Keratinocyte (primary cell): ENCODE results near the gene MYLK4. TPM values are rescaled to one million over a fixed set of nuclear protein-coding genes. Genes with fewer than 3 reads are reported as not detected.

ENCODE experiments used
- DNase-seq: peaks from one replicate; pipeline ENCODE4 v3.0.0-alpha.2; 2011; ENCODE audit warnings: low read depth, missing footprints, low spot score
- FAIRE-seq: peaks from 2 replicates; lab custom pipeline; 2011; peaks lifted over from hg19 to GRCh38; lab: Jason Lieb, UNC
- H2AFZ ChIP-seq: 2 replicates; pipeline ENCODE4 v1.6.0; 2012; ENCODE audit warnings: low read length, control low read depth, inconsistent platforms; ENCODE audit not compliant: control insufficient read depth
- H3K27ac ChIP-seq: 2 replicates; pipeline ENCODE4 v1.5.1; 2011; ENCODE audit warnings: low read length; ENCODE audit not compliant: control insufficient read depth, insufficient read depth
- H3K27me3 ChIP-seq: 3 replicates; pipeline ENCODE4 v1.6.0; 2011; ENCODE audit warnings: low read length; ENCODE audit not compliant: control insufficient read depth, insufficient read depth; ENCODE audit errors: extremely low read depth
- H3K36me3 ChIP-seq, 2 experiments: 2 replicates in 1 of 2; 3 replicates in 1 of 2; pipeline ENCODE4 v1.5.1; 2011; ENCODE audit warnings: low read length in 2 of 2, mild to moderate bottlenecking in 1 of 2; ENCODE audit not compliant: control insufficient read depth in 2 of 2, insufficient read depth in 2 of 2; ENCODE audit errors: extremely low read depth in 1 of 2
- H3K4me1 ChIP-seq: 3 replicates; pipeline ENCODE4 v1.5.1; 2011; ENCODE audit warnings: low read length; ENCODE audit not compliant: control insufficient read depth, insufficient read depth; ENCODE audit errors: extremely low read depth
- H3K4me2 ChIP-seq: 3 replicates; pipeline ENCODE4 v1.6.0; 2011; ENCODE audit warnings: low read depth, low read length; ENCODE audit not compliant: control insufficient read depth, insufficient read depth; ENCODE audit errors: extremely low read depth
- H3K4me3 ChIP-seq, 3 experiments: fragments of 200-600 bp in 1 of 3; sonication (generic) in 1 of 3; 2 replicates in 2 of 3; 3 replicates in 1 of 3; pipeline ENCODE4 v1.5.1; 2011 to 2016; ENCODE audit warnings: low read length in 3 of 3, mild to moderate bottlenecking in 3 of 3, control low read depth in 2 of 3, inconsistent platforms in 1 of 3, low read depth in 1 of 3, mixed read lengths in 1 of 3, mixed run types in 1 of 3, moderate library complexity in 1 of 3; ENCODE audit not compliant: control insufficient read depth in 2 of 3, insufficient read depth in 2 of 3; ENCODE audit errors: extremely low read depth in 1 of 3
- H3K79me2 ChIP-seq: 2 replicates; pipeline ENCODE4 v1.6.0; 2012; ENCODE audit warnings: low read length; ENCODE audit not compliant: control insufficient read depth, insufficient read depth
- H3K9ac ChIP-seq: 3 replicates; pipeline ENCODE4 v1.6.0; 2011; ENCODE audit warnings: low read length; ENCODE audit not compliant: control insufficient read depth, insufficient read depth; ENCODE audit errors: extremely low read depth
- H3K9me1 ChIP-seq: 3 replicates; pipeline ENCODE4 v1.6.0; 2011; ENCODE audit warnings: low read length; ENCODE audit not compliant: control insufficient read depth, insufficient read depth; ENCODE audit errors: extremely low read depth
- H3K9me3 ChIP-seq: 2 replicates; pipeline ENCODE4 v1.5.1; 2012; ENCODE audit warnings: low read depth, low read length; ENCODE audit not compliant: control insufficient read depth
- H4K20me1 ChIP-seq: 3 replicates; pipeline ENCODE4 v1.6.0; 2011; ENCODE audit warnings: low read length; ENCODE audit not compliant: control insufficient read depth, insufficient read depth; ENCODE audit errors: extremely low read depth
- CTCF ChIP-seq, 3 experiments: IDR thresholded peaks in 1 of 3; conservative IDR thresholded peaks in 1 of 3; optimal IDR thresholded peaks in 1 of 3; 2 replicates in 2 of 3; 3 replicates in 1 of 3; pipeline versions ENCODE3 to v1.5.1; 2011; ENCODE audit warnings: low read length in 3 of 3, mild to moderate bottlenecking in 3 of 3, moderate library complexity in 2 of 3, control low read depth in 1 of 3, inconsistent platforms in 1 of 3; ENCODE audit not compliant: insufficient read depth in 2 of 3; ENCODE audit errors: extremely low read depth in 1 of 3
- EZH2 ChIP-seq: IDR thresholded peaks from one replicate; pipeline ENCODE4 v1.6.1; 2012; ENCODE audit warnings: inconsistent platforms, mild to moderate bottlenecking, low read length, moderate library complexity
- dilution Hi-C: fragments of 300-500 bp; cut with MboI; formaldehyde crosslinking; loops from one replicate; pipeline ENCODE4 v1.7.0; 2020; ENCODE audit warnings: low sequenced_read_pairs; ENCODE audit not compliant: extremely low pct_ligation_motif_present
- polyA minus RNA-seq, 3 experiments: library from RNA; depleted of rRNA, polyadenylated mRNA; stranded (reverse); fragments of >200 nt; gene quantifications; 1 replicate in 1 of 3; 2 replicates in 1 of 3; 3 replicates in 1 of 3; pipeline ENCODE4 v1.2.3, GENCODE V29; 2011
- polyA plus RNA-seq, 5 experiments: library from polyadenylated mRNA; depleted of rRNA in 3 of 5; stranded (reverse) in 3 of 5; stranded (forward) in 1 of 5; unstranded in 1 of 5; fragments of >200 nt; gene quantifications; 1 replicate in 1 of 5; 2 replicates in 3 of 5; 3 replicates in 1 of 5; pipeline versions ENCODE4 v1.2.1 to v1.2.3, GENCODE V29; 2011 to 2012; ENCODE audit warnings: missing spikeins in 2 of 5, low read depth in 1 of 5, low replicate concordance in 1 of 5

The MYLK4 gene
- polyA plus RNA-seq = 0.22 to 0.31 TPM (median 0.31 TPM) in 3 replicates
- polyA plus RNA-seq (2011; ENCODE audit: low read depth) = 0.07 TPM
- polyA plus RNA-seq (2011; cell fraction: cytosol; rRNA removed) = 0.10 and 0.19 TPM in 2 replicates
- 0.92 and 1.1 TPM in 2 replicates for polyA plus RNA-seq (2011; cell fraction: nucleus; rRNA removed)
- polyA plus RNA-seq (2012; ENCODE audit: low replicate concordance) = 0.08 and 0.11 TPM in 2 replicates
- 0.07 to 0.32 TPM in 2 of 3 replicates, not detected in the other for polyA minus RNA-seq
- not detected for polyA minus RNA-seq (2011; cell fraction: cytosol; rRNA and poly(A)+ RNA removed)
- polyA minus RNA-seq (2011; cell fraction: nucleus; rRNA and poly(A)+ RNA removed) = 0.11 and 0.54 TPM in 2 replicates

DNA sequence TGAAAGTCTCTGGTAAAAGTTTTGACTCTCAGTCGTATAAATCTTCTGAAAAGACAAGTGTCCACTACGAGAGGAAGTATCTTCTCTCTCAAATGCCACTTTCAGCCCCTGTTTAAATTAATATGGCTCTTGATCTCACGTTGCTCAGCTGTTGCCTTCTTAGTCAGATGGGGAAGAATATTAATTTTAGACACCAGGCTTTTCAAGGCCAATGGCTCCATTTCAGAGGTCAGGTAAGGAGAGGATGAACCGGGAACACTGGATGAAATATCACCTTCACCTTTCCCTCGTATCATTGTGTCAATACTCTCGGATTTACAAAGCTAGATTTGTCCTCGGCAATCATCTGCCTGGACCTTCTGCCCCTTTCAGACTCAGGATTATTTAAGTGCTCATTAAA, at the start of gene MYLK4:
TSS of gene MYLK4 (minus strand) at position 91 of the 400 bp plus-strand sequence. CDS start 1,628 bp downstream, outside the sequence.
- no peak for FAIRE-seq
- dilution Hi-C loops = no loop called here
- DNase-seq = no peak

DNA sequence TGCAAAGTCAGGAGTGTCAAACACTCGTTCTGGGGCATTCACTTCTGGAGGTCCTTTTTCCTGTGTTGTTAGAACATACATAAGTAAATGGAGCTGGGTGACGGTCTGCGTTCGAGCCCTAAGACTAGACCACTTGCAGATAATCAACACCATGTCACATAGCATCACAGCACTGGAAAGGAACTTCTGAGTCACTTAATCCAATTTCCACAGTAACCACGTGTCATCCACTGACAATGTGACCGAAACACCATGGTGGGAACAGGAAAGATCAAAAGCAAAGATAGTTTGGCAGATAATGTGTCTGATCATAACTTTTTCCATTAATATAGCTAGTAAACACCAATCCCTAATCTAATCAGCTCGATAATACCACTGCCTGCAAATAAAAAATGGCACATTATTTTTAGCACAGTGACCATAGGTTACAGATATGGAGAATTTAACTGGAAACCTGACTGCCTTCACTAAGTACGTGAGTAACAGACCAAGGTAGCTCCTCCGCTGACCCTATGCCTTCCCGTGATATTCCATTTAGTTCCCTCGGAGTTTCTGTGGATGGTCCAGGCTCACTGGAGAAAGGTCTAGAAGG, 49.3 kb upstream of the MYLK4 start:
- dilution Hi-C loops = no loop called here
- no peaks in the 10 kb centered on the region for H3K9me3 ChIP-seq
- H3K27me3 ChIP-seq = no peaks in the 10 kb centered on the region
- H3K27ac ChIP-seq = no peak overlapping the region
- H3K79me2 ChIP-seq = no peaks in the 10 kb centered on the region
- no peak overlapping the region for H3K4me2 ChIP-seq
- H3K4me1 ChIP-seq = no peaks in the 10 kb centered on the region
- no peaks in the 10 kb centered on the region for H3K9me1 ChIP-seq
- DNase-seq = no peak
- no peaks in the 10 kb centered on the region for H4K20me1 ChIP-seq
- no peaks in the 10 kb centered on the region for H3K36me3 ChIP-seq
- FAIRE-seq = no peak
- no peak overlapping the region for H3K4me3 ChIP-seq
- TF ChIP-seq EZH2 = no peak
- no peak overlapping the region for H3K9ac ChIP-seq
- no peak overlapping the region for H2AFZ ChIP-seq

More for the DNA sequence above, at the start of gene MYLK4:
- Histone ChIP-seq H3K4me1 (no peaks in the 10 kb centered on the region), H3K79me2 (no peaks in the 10 kb centered on the region), H3K4me3 (no peak within 1 kb of the TSS), H2AFZ (no peak within 1 kb of the TSS), H3K27me3 (no peaks in the 10 kb centered on the region), H3K9me1 (no peaks in the 10 kb centered on the region), H3K27ac (no peak within 1 kb of the TSS), H3K4me2 (no peak within 1 kb of the TSS), H3K9me3 (no peaks in the 10 kb centered on the region), H3K9ac (no peak within 1 kb of the TSS), H4K20me1 (no peaks in the 10 kb centered on the region), H3K36me3 (no peaks in the 10 kb centered on the region)
- TF ChIP-seq CTCF (optimal IDR thresholded peaks at IDR 0.05 in 1 of 3, IDR thresholded peaks at IDR 0.05 in 1 of 3, conservative IDR thresholded peaks at IDR 0.05 in 1 of 3; ENCODE audit: extremely low read depth in 1 of 3, insufficient read depth in 2 of 3, low read length in 3 of 3) = no peak
- no peak for TF ChIP-seq EZH2
